GM23338 (cell line): ENCODE results near the gene MTRF1. TPM values are rescaled to one million over a fixed set of nuclear protein-coding genes. Genes with fewer than 3 reads are reported as not detected.

Experiments used
- ATAC-seq: fragments of 200-7000 bp; cut with Tn5 transposase; 3 replicates; pipeline ENCODE4 v1.9.1; 2020
- DNase-seq: peaks from one replicate; pipeline ENCODE4 v3.0.0-alpha.2; 2015; ENCODE audit warnings: low spot score
- H2AFZ ChIP-seq: fragments of 200-600 bp; sonication (generic); 2 replicates; pipeline ENCODE4 v1.8.0; 2016; ENCODE audit warnings: antibody characterized with exemption, mild to moderate bottlenecking, moderate library complexity
- H3F3A ChIP-seq: fragments of 200-600 bp; sonication (generic); replicated peaks from 2 replicates; pipeline ENCODE4 v1.8.0; 2017; ENCODE audit warnings: antibody characterized with exemption, mixed run types, low read depth
- H3K27ac ChIP-seq: fragments of 200-600 bp; sonication (generic); 2 replicates; pipeline ENCODE4 v1.6.1; 2016; ENCODE audit warnings: low read depth
- H3K27me3 ChIP-seq: fragments of 200-600 bp; sonication (generic); 2 replicates; pipeline ENCODE4 v1.8.0; 2016; ENCODE audit warnings: mild to moderate bottlenecking, mixed run types, moderate library complexity; ENCODE audit not compliant: insufficient read depth
- H3K36me3 ChIP-seq: fragments of 200-600 bp; sonication (generic); 2 replicates; pipeline ENCODE4 v1.8.0; 2016; ENCODE audit warnings: mild to moderate bottlenecking; ENCODE audit not compliant: insufficient read depth
- H3K4me1 ChIP-seq: fragments of 200-600 bp; sonication (generic); 2 replicates; pipeline ENCODE4 v1.8.0; 2016; ENCODE audit warnings: mild to moderate bottlenecking, moderate library complexity; ENCODE audit not compliant: insufficient read depth
- H3K4me2 ChIP-seq: fragments of 200-600 bp; sonication (generic); 2 replicates; pipeline ENCODE4 v1.7.1; 2017; ENCODE audit warnings: mixed run types
- H3K4me3 ChIP-seq: fragments of 200-600 bp; sonication (generic); 2 replicates; pipeline ENCODE4 v1.6.1; 2016; ENCODE audit warnings: mixed run types
- H3K79me2 ChIP-seq: fragments of 200-600 bp; sonication (generic); replicated peaks from 2 replicates; pipeline ENCODE4 v1.8.0; 2017; ENCODE audit warnings: mild to moderate bottlenecking; ENCODE audit not compliant: insufficient read depth
- H3K9me2 ChIP-seq: fragments of 200-600 bp; sonication (generic); 2 replicates; pipeline ENCODE4 v1.8.0; 2017; ENCODE audit not compliant: insufficient read depth
- H4K20me1 ChIP-seq: fragments of 200-600 bp; sonication (generic); replicated peaks from 2 replicates; pipeline ENCODE4 v1.8.0; 2017; ENCODE audit warnings: mild to moderate bottlenecking; ENCODE audit not compliant: insufficient read depth
- H3K27ac Mint-ChIP-seq: 2 replicates; pipeline ENCODE4 v1.8.0; 2020; ENCODE audit warnings: inconsistent platforms, mild to moderate bottlenecking, moderate library complexity, mixed read lengths
- H3K27me3 Mint-ChIP-seq: 3 replicates; pipeline ENCODE4 v1.8.0; 2022; ENCODE audit warnings: low read depth, mild to moderate bottlenecking, moderate library complexity, mixed read lengths, inconsistent platforms; ENCODE audit not compliant: insufficient read depth, poor library complexity
- H3K36me3 Mint-ChIP-seq: 3 replicates; pipeline ENCODE4 v1.8.0; 2021; ENCODE audit warnings: low read depth, mild to moderate bottlenecking, inconsistent platforms, moderate library complexity, mixed read lengths
- H3K4me1 Mint-ChIP-seq: 3 replicates; pipeline ENCODE4 v1.8.0; 2020; ENCODE audit warnings: mild to moderate bottlenecking, inconsistent platforms, mixed read lengths
- H3K4me3 Mint-ChIP-seq: 3 replicates; pipeline ENCODE4 v1.8.0; 2021; ENCODE audit warnings: moderate library complexity, mild to moderate bottlenecking, inconsistent platforms, mixed read lengths
- H3K9me3 Mint-ChIP-seq: 3 replicates; pipeline ENCODE4 v1.8.0; 2020; ENCODE audit warnings: moderate library complexity, mild to moderate bottlenecking, inconsistent platforms, mixed read lengths
- CREB1 ChIP-seq: fragments of 250-450 bp; sonication (Bioruptor Pico); IDR thresholded peaks from 2 replicates; pipeline ENCODE4 v1.5.0; 2020; ENCODE audit warnings: low read depth, mild to moderate bottlenecking, moderate library complexity
- ETS1 ChIP-seq: IDR thresholded peaks from 2 replicates; pipeline ENCODE4 v1.6.1; 2016; ENCODE audit warnings: antibody characterized with exemption
- EZH2 ChIP-seq: fragments of 200-600 bp; sonication (generic); IDR thresholded peaks from one replicate; pipeline ENCODE4 v1.8.0; 2017; ENCODE audit warnings: antibody characterized with exemption, mild to moderate bottlenecking, low read depth; ENCODE audit not compliant: unreplicated experiment
- EZH2phosphoT487 ChIP-seq: fragments of 200-600 bp; sonication (generic); IDR thresholded peaks from one replicate; pipeline ENCODE4 v1.8.1; 2018; ENCODE audit warnings: antibody characterized with exemption; ENCODE audit not compliant: unreplicated experiment
- JUNB ChIP-seq: IDR thresholded peaks from one replicate; pipeline ENCODE4 v1.6.1; 2016; ENCODE audit warnings: antibody characterized with exemption; ENCODE audit not compliant: unreplicated experiment
- NANOG ChIP-seq: IDR thresholded peaks from 2 replicates; pipeline ENCODE4 v1.6.1; 2016; ENCODE audit warnings: antibody characterized with exemption, borderline replicate concordance
- POLR2AphosphoS5 ChIP-seq: IDR thresholded peaks from 2 replicates; pipeline ENCODE4 v1.6.1; 2016; ENCODE audit warnings: antibody characterized with exemption, low read depth
- REST ChIP-seq: IDR thresholded peaks from one replicate; pipeline ENCODE4 v1.6.1; 2018; ENCODE audit warnings: antibody characterized with exemption; ENCODE audit not compliant: unreplicated experiment
- STAT1 ChIP-seq: IDR thresholded peaks from one replicate; pipeline ENCODE4 v1.6.1; 2016; ENCODE audit warnings: antibody characterized with exemption; ENCODE audit not compliant: unreplicated experiment
- ZNF114 ChIP-seq: fragments of 250-450 bp; sonication (Bioruptor Pico); IDR thresholded peaks from 2 replicates; pipeline ENCODE4 v1.5.0; 2020; ENCODE audit warnings: mild to moderate bottlenecking, moderate library complexity
- ZNF331 ChIP-seq: fragments of 250-450 bp; sonication (Bioruptor Pico); IDR thresholded peaks from 2 replicates; pipeline ENCODE4 v1.5.0; 2020; ENCODE audit warnings: low read depth, mild to moderate bottlenecking, moderate library complexity
- ZNF462 ChIP-seq: fragments of 250-450 bp; sonication (Bioruptor Pico); IDR thresholded peaks from 2 replicates; pipeline ENCODE4 v1.5.0; 2020; ENCODE audit warnings: mild to moderate bottlenecking, moderate library complexity
- polyA plus RNA-seq: library from polyadenylated mRNA; unstranded; fragments of >200 nt; fragmentation: Nextera tagmentation; extraction: Ambion mirVana; gene quantifications from 2 replicates; pipeline ENCODE4 v1.2.1, GENCODE V29; 2016
- total RNA-seq: library from RNA; depleted of rRNA; stranded (reverse); fragments of >200 nt; shearing (Covaris generic); gene quantifications from 2 replicates; pipeline ENCODE4 v1.2.3, GENCODE V29; 2014
- TF ChIP-seq, protein P1 (sequence below), 2 experiments: fragments of 200-600 bp in 1 of 2; sonication (generic) in 1 of 2; conservative IDR thresholded peaks; 2 replicates each; pipeline versions ENCODE4 v1.5.1 to v1.6.1; 2016 to 2017; ENCODE audit warnings: antibody characterized with exemption in 2 of 2, low read depth in 2 of 2, mild to moderate bottlenecking in 2 of 2, moderate library complexity in 1 of 2

Gene MTRF1
- total and polyA plus RNA-seq, 2 experiments from 2014 or later, result 18.4 to 22.6 TPM

DNA sequence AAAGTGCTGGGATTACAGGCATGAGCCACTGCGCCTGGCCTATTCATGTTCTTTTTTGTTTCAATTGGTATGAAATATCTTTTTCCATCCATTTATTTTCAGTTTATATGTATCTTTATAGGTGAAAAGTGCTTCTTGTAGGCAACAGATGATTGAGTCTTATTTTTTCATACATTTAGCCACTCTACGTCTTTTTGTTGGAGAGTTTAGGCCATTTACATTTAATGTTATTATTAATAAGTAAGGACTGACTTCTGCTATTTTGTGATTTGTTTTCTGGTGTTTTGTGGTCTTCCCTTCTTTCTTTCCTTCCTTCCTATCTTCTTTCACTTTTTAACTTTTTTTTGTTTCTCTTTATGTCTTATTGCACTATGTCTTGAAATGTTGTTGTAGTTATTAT lies 52.3 kb downstream of the MTRF1 start:
- no peak for ATAC-seq
- Histone ChIP-seq H3K27me3 (no peaks in the 10 kb centered on the region), H3K4me2 (no peak overlapping the region), H3K27ac (no peak overlapping the region), H3K79me2 (no peaks in the 10 kb centered on the region), H3F3A (no peaks in the 10 kb centered on the region), H2AFZ (no peak overlapping the region), H3K4me3 (no peak overlapping the region), H4K20me1 (no peaks in the 10 kb centered on the region), H3K36me3 (no peaks in the 10 kb centered on the region), H3K9me2 (no peaks in the 10 kb centered on the region), H3K4me1 (no peaks in the 10 kb centered on the region)
- H3K4me3 Mint-ChIP-seq, result no peak overlapping the region
- H3K36me3 Mint-ChIP-seq, result peaks cover 22% of the 10 kb centered on the region
- no peaks in the 10 kb centered on the region for H3K4me1 Mint-ChIP-seq
- no peak for DNase-seq
- peaks cover 49% of the 10 kb centered on the region for H3K9me3 Mint-ChIP-seq
- no peaks in the 10 kb centered on the region for H3K27me3 Mint-ChIP-seq
- no peak for TF ChIP-seq CREB1
- TF ChIP-seq ZNF114 (CRISPR knock-in tag), result no peak
- no peak for TF ChIP-seq ETS1
- no peak for TF ChIP-seq EZH2
- TF ChIP-seq ZNF331 (CRISPR knock-in tag), result no peak
- TF ChIP-seq POLR2AphosphoS5, result no peak
- no peak for TF ChIP-seq EZH2phosphoT487
- TF ChIP-seq STAT1, result no peak
- TF ChIP-seq, protein P1, sequence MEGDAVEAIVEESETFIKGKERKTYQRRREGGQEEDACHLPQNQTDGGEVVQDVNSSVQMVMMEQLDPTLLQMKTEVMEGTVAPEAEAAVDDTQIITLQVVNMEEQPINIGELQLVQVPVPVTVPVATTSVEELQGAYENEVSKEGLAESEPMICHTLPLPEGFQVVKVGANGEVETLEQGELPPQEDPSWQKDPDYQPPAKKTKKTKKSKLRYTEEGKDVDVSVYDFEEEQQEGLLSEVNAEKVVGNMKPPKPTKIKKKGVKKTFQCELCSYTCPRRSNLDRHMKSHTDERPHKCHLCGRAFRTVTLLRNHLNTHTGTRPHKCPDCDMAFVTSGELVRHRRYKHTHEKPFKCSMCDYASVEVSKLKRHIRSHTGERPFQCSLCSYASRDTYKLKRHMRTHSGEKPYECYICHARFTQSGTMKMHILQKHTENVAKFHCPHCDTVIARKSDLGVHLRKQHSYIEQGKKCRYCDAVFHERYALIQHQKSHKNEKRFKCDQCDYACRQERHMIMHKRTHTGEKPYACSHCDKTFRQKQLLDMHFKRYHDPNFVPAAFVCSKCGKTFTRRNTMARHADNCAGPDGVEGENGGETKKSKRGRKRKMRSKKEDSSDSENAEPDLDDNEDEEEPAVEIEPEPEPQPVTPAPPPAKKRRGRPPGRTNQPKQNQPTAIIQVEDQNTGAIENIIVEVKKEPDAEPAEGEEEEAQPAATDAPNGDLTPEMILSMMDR (conservative IDR thresholded peaks at IDR 0.05; ENCODE audit: low read depth in 2 of 2), result no peak
- no peak for TF ChIP-seq ZNF462
- no peak for TF ChIP-seq NANOG
- TF ChIP-seq JUNB, result no peak
- TF ChIP-seq REST, result no peak
- H3K27ac Mint-ChIP-seq, result no peak overlapping the region
